SJSA1 (cell line): ENCODE data around the gene SPRR5. TPM values are rescaled to one million over a fixed set of nuclear protein-coding genes. Genes with fewer than 3 reads are reported as not detected.

ENCODE experiments used
- DNase-seq, 2 experiments: peaks; one replicate each; pipeline ENCODE4 v3.0.0-alpha.2; 2015 to 2020; ENCODE audit warnings: low spot score in 2 of 2, low read depth in 1 of 2
- H3K27ac ChIP-seq: fragments of 250-450 bp; sonication (Bioruptor Pico); 2 replicates; pipeline ENCODE4 v1.5.1; 2020; ENCODE audit warnings: mild to moderate bottlenecking, moderate library complexity
- H3K27me3 ChIP-seq: fragments of 250-450 bp; sonication (Bioruptor Pico); replicated peaks from 2 replicates; pipeline ENCODE4 v1.5.1; 2020; ENCODE audit warnings: mild to moderate bottlenecking, moderate library complexity
- H3K36me3 ChIP-seq: fragments of 250-450 bp; sonication (Bioruptor Pico); 2 replicates; pipeline ENCODE4 v1.5.1; 2020; ENCODE audit warnings: mild to moderate bottlenecking
- H3K4me1 ChIP-seq: fragments of 250-450 bp; sonication (Bioruptor Pico); replicated peaks from 2 replicates; pipeline ENCODE4 v1.6.1; 2021; ENCODE audit warnings: mild to moderate bottlenecking
- H3K4me3 ChIP-seq: fragments of 250-450 bp; sonication (Bioruptor Pico); 2 replicates; pipeline ENCODE4 v1.5.1; 2020; ENCODE audit warnings: mild to moderate bottlenecking
- H3K9me3 ChIP-seq: fragments of 250-450 bp; sonication (Bioruptor Pico); replicated peaks from 2 replicates; pipeline ENCODE4 v1.5.1; 2020; ENCODE audit warnings: mild to moderate bottlenecking
- total RNA-seq: library from RNA; depleted of rRNA; stranded (reverse); fragments of >200 nt; shearing (Covaris generic); gene quantifications from 2 replicates; pipeline ENCODE4 v1.2.3, GENCODE V29; 2014; rRNA removed

SPRR5 gene, protein sequence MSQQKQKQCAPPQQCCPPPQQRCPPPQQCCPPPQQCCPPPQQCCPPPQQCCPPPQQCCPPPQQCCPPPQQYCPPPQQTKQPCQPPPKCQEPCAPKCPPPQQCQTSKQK
- total RNA-seq: not detected in 2 replicates

DNA sequence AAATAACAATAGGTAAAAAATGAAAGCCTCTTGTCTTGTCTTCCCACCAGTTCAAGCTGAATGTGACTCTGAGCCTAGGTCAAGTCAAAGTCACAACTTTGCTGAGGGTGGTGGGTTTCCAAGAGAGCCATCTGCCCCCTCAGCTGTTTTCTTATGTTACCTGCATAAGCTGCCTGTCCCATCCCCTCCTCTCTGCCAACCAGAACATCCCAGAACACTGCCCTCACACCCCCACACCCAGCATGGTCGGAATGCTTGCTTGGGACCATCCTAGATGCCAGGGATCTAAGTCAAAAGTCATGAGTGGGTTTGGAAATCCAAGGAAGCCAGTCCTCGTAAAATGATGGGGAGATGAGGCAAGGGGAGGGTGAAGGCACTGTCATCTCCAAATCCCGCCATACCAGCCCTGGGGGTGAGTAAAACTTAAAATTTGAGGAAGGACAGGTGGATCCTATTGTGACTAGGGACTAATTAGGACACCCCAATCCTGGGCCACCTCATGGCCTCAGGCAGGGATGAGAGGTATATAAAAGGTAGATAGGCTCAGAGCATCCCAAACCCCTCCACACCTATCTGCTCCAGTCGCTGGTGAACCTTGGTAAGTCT is at the start of gene SPRR5:
Gene SPRR5, plus strand, starts transcription at position 556 of the 606 bp plus-strand sequence. CDS start 1,349 bp downstream, outside the sequence.
- Histone ChIP-seq H3K36me3 (no peaks in the 10 kb centered on the region), H3K27me3 (0 out of 2 replicates have a peak, but pooled peaks cover 5% of the 10 kb centered on the region), H3K4me3 (no peak within 1 kb of the TSS), H3K27ac (no peak within 1 kb of the TSS), H3K9me3 (no peaks in the 10 kb centered on the region), H3K4me1 (no peaks in the 10 kb centered on the region)
- no peak for DNase-seq

GRCh38 chr1:152899027-152899426 is 48.0 kb upstream of the SPRR5 start:
- no peaks in the 10 kb centered on the region for H3K9me3 ChIP-seq
- H3K27me3 ChIP-seq: peaks cover 11% of the 10 kb centered on the region

GRCh38 chr1:152899883-152900282 is 47.1 kb upstream of the SPRR5 start:
- H3K36me3 ChIP-seq: no peaks in the 10 kb centered on the region
- H3K27me3 ChIP-seq: peaks cover 11% of the 10 kb centered on the region
- DNase-seq: no peak
- no peaks in the 10 kb centered on the region for H3K9me3 ChIP-seq
- H3K4me3 ChIP-seq: no peak overlapping the region
- no peaks in the 10 kb centered on the region for H3K4me1 ChIP-seq
- no peak overlapping the region for H3K27ac ChIP-seq

More at GRCh38 chr1:152899027-152899426, 48.0 kb upstream of the SPRR5 start:
- Histone ChIP-seq H3K27ac (no peak overlapping the region), H3K4me3 (no peak overlapping the region), H3K36me3 (no peaks in the 10 kb centered on the region), H3K4me1 (no peaks in the 10 kb centered on the region)
- no peak for DNase-seq

- H3K9me3 ChIP-seq: no peaks in the 10 kb centered on the region
- no peak for DNase-seq
- H3K27ac ChIP-seq: no peak overlapping the region
- peaks cover 10% of the 10 kb centered on the region for H3K4me1 ChIP-seq
- H3K36me3 ChIP-seq: no peaks in the 10 kb centered on the region
- no peak overlapping the region for H3K4me3 ChIP-seq
- peaks cover 9% of the 10 kb centered on the region for H3K27me3 ChIP-seq
Observed at GRCh38 chr1:152901631-152902030, 45.4 kb upstream of the SPRR5 start.

- peaks cover 7% of the 10 kb centered on the region for H3K27me3 ChIP-seq
- no peaks in the 10 kb centered on the region for H3K36me3 ChIP-seq
- no peaks in the 10 kb centered on the region for H3K9me3 ChIP-seq
- no peak for DNase-seq
- H3K4me3 ChIP-seq: no peak overlapping the region
- peaks cover 11% of the 10 kb centered on the region for H3K4me1 ChIP-seq
- H3K27ac ChIP-seq: no peak overlapping the region
Observed at GRCh38 chr1:152902636-152903035, 44.4 kb upstream of the SPRR5 start.

- Histone ChIP-seq H3K36me3 (no peaks in the 10 kb centered on the region), H3K27ac (no peak overlapping the region), H3K4me1 (peaks cover 11% of the 10 kb centered on the region), H3K27me3 (no peaks in the 10 kb centered on the region), H3K9me3 (no peaks in the 10 kb centered on the region), H3K4me3 (no peak overlapping the region)
- no peak for DNase-seq
Observed at GRCh38 chr1:152904688-152905440, 42.1 kb upstream of the SPRR5 start.

DNA sequence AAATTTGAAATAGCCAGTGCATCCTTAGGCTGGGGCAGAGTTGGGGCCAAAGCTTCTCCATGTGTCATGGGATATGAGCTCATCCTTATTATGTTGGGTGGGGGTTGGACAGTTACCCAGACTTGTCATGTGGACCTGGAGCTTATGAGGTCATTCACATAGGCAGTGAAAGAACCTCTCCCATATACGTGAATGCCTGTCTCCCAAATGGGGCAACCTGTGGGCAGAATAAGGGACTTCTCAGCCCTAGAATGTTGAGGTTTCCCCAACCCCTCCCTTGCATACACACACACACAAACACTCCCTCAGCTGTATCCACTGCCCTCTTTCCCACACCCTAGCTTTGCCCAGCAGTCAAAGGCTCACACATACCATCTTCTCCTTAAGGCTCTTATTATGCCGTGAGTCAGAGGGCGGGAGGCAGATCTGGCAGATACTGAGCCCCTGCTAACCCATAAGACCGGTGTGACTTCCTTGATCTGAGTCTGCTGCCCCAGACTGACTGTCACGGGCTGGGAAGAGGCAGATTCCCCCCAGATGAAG is 40.9 kb upstream of the SPRR5 start:
- Histone ChIP-seq H3K4me3 (no peak overlapping the region), H3K36me3 (no peaks in the 10 kb centered on the region), H3K27ac (0 out of 2 replicates have a peak overlapping the region, but pooled peaks have one; percentile 37), H3K4me1 (peaks cover 11% of the 10 kb centered on the region), H3K9me3 (no peaks in the 10 kb centered on the region), H3K27me3 (no peaks in the 10 kb centered on the region)
- peak; percentile 58 to 62 for DNase-seq

GRCh38 chr1:152907686-152908601 is 39.1 kb upstream of the SPRR5 start, which contains the start of gene IVL:
Gene IVL, plus strand, starts transcription at chr1:152908546. Its CDS starts 1,252 bp downstream, at chr1:152909798.
- Histone ChIP-seq H3K4me1 (peaks cover 11% of the 10 kb centered on the region), H3K9me3 (no peaks in the 10 kb centered on the region), H3K27ac (no peak within 1 kb of the TSS), H3K27me3 (no peaks in the 10 kb centered on the region), H3K36me3 (no peaks in the 10 kb centered on the region), H3K4me3 (no peak within 1 kb of the TSS)
- DNase-seq: no peak

DNA sequence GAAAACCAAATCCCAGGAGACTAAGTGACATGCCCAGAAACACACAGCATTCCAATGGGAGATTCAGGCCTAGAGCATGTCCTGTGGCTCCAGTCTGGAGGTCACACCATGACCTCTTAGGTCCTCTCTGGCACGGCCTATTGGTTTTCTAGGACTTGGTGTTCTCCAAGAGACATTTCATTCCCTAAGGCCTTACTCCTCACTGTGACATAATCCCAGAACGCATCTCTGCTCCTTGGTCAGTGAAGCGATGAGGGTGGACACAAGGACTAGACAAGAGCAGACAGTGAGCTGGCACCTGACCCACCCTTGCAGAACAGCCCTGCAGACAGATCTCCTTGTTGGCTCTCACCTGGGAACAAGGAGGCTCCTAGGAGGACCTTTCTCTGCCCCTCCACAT is 37.8 kb upstream of the SPRR5 start:
- Histone ChIP-seq H3K4me1 (peaks cover 11% of the 10 kb centered on the region), H3K27ac (no peak overlapping the region), H3K4me3 (no peak overlapping the region), H3K36me3 (no peaks in the 10 kb centered on the region), H3K27me3 (peaks cover 3% of the 10 kb centered on the region; the same call in 1 of the 2 replicates), H3K9me3 (no peaks in the 10 kb centered on the region)
- DNase-seq: no peak

- H3K4me1 ChIP-seq: no peaks in the 10 kb centered on the region
- no peak overlapping the region for H3K4me3 ChIP-seq
- H3K27me3 ChIP-seq: peaks cover 15% of the 10 kb centered on the region
- no peaks in the 10 kb centered on the region for H3K9me3 ChIP-seq
- H3K27ac ChIP-seq: no peak overlapping the region
- no peaks in the 10 kb centered on the region for H3K36me3 ChIP-seq
- no peak for DNase-seq
Observed at GRCh38 chr1:152912471-152912870, 34.5 kb upstream of the SPRR5 start.

- Histone ChIP-seq H3K9me3 (no peaks in the 10 kb centered on the region), H3K4me3 (no peak overlapping the region), H3K27me3 (peaks cover 15% of the 10 kb centered on the region), H3K36me3 (no peaks in the 10 kb centered on the region), H3K27ac (no peak overlapping the region), H3K4me1 (no peaks in the 10 kb centered on the region)
- no peak for DNase-seq
Observed at GRCh38 chr1:152912900-152913299, 34.1 kb upstream of the SPRR5 start.

GRCh38 chr1:152917794-152918193 is 29.2 kb upstream of the SPRR5 start:
- H3K36me3 ChIP-seq: no peaks in the 10 kb centered on the region
- no peak overlapping the region for H3K27ac ChIP-seq
- H3K4me1 ChIP-seq: no peaks in the 10 kb centered on the region
- H3K9me3 ChIP-seq: no peaks in the 10 kb centered on the region
- peaks cover 15% of the 10 kb centered on the region for H3K27me3 ChIP-seq
- DNase-seq: no peak
- H3K4me3 ChIP-seq: no peak overlapping the region

DNA sequence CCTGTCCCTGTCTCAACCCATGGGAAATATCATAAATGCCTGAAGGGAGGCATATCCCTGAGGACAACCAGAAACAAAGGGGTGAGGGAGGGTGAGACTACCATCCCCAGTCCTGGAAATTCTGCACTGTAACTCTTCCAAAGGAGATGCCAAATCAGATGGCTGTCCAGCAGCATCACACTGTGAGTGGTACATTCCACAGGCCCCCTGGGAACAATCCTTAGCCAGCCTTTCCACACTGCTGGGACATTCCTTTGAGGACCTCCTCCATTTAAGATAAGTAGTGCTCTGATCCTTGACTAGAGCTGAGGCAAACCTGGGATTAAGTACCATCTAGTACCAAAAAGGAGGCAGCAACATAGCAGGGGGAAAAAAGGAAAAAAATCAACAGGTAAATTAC is 27.9 kb upstream of the SPRR5 start:
- Histone ChIP-seq H3K4me1 (no peaks in the 10 kb centered on the region), H3K36me3 (no peaks in the 10 kb centered on the region), H3K27me3 (peaks cover 13% of the 10 kb centered on the region), H3K27ac (no peak overlapping the region), H3K9me3 (no peaks in the 10 kb centered on the region), H3K4me3 (no peak overlapping the region)
- DNase-seq: no peak
